Esophagus squamous epithelium (tissue), 5 donors: Measurements from ENCODE around the gene FKBP11. TPM values are rescaled to one million over a fixed set of nuclear protein-coding genes. Genes with fewer than 3 reads are reported as not detected.

Experiments used
- DNase-seq: peaks from one replicate; lab custom pipeline; 2025; lab: John Stamatoyannopoulos, UW
- H3K27ac ChIP-seq, 4 donors: fragments of 200-600 bp; sonication (generic); one replicate each; pipeline ENCODE4 v1.5.1; 2016 to 2019; ENCODE audit warnings: mild to moderate bottlenecking in 1 of 4
- H3K27me3 ChIP-seq, 4 donors: fragments of 200-600 bp; sonication (generic); 1 replicate in 3 of 4; 2 replicates in 1 of 4; pipeline versions ENCODE4 v1.5.1 to v1.6.0; 2017 to 2021; ENCODE audit warnings: antibody characterized with exemption in 1 of 4
- H3K36me3 ChIP-seq, 3 donors: fragments of 200-600 bp; sonication (generic); one replicate each; pipeline ENCODE4 v1.5.1; 2016 to 2019
- H3K4me1 ChIP-seq, 3 donors: fragments of 200-600 bp; sonication (generic); one replicate each; pipeline ENCODE4 v1.5.1; 2017 to 2019
- H3K4me3 ChIP-seq, 4 donors: fragments of 200-600 bp; sonication (generic); 1 replicate in 3 of 4; 2 replicates in 1 of 4; pipeline ENCODE4 v1.5.1; 2016 to 2019; ENCODE audit warnings: mild to moderate bottlenecking in 2 of 4, moderate library complexity in 1 of 4
- H3K9me3 ChIP-seq, 3 donors: fragments of 200-600 bp; sonication (generic); one replicate each; pipeline ENCODE4 v1.5.1; 2016 to 2019
- POLR2A ChIP-seq, 4 donors: fragments of 450-650 bp; IDR thresholded peaks; one replicate each; pipeline ENCODE4 v1.6.1; 2017; ENCODE audit warnings: antibody characterized with exemption in 4 of 4, mild to moderate bottlenecking in 4 of 4, moderate library complexity in 3 of 4
- WGBS, 2 donors: methylation state at CpG; one replicate each; pipeline ENCODE4 v1.1.5; 2018; 5-methylcytosine and 5-hydroxymethylcytosine counted together
- intact Hi-C: fragments of 100-400 bp; cut with DNase I; formaldehyde crosslinking; loops from one replicate; pipeline ENCODE4 v1.15.0; 2022
- total RNA-seq, 4 donors: library from RNA; depleted of rRNA; stranded (reverse); fragments of >200 nt; gene quantifications; one replicate each; pipeline ENCODE4 v1.1.0, GENCODE V29; 2016
- TF ChIP-seq, protein P1 (sequence below), 6 experiments: fragments of 450-650 bp in 4 of 6; fragments of 200-600 bp in 2 of 6; sonication (generic) in 2 of 6; IDR thresholded peaks; one replicate each; pipeline ENCODE4 v1.5.1; 2016 to 2019; ENCODE audit warnings: antibody characterized with exemption in 6 of 6, mild to moderate bottlenecking in 4 of 6, moderate library complexity in 4 of 6
- donor health status: DM: yes; HTN: yes; CAD: no.

The FKBP11 gene
- total RNA-seq, 4 donors from 2014 or later: 9.5 to 28.6 (median 11.8) TPM

DNA sequence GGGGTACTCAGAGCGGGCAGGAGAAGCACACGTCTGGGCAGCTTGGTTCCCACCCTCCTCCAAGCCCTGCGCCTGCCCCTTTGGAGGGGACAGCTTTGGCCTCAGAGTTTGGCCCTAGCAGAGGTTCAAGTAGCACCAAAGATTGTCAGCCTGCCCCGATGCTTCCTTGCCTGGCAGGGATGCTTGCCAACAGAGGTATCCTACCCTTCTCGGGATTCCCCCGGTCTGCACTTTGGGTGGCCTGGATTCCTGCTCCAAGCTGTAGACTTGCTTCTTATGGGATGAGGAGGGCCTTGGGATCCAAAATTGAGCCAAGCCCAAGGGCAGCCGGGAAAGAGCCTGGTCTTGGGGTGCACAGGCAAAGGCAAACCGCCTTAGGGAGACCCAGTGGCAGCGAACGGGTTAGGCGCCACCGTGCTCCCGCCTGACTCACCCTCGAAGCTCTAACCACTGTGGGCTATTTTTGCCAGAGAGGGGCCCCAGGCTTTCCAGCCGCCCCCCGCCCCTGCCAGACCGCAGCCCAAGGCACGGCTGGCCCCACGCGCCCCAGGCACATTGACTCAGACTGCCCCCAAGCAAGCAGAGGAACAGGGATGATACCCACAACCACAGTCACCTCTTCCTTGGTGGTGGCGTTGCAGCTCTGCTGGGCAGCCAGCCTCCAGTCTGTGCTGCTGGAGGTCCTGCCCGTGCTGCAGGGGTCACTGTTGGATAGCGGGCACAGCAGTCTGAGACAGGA, 47.1 kb upstream of the FKBP11 start:
- Histone ChIP-seq H3K9me3 (no peaks in the 10 kb centered on the region), H3K36me3 (no peaks in the 10 kb centered on the region), H3K4me3 (no peak overlapping the region), H3K27me3 (peaks cover 0 to 86% (median 22%) of the 10 kb centered on the region in 4 donors), H3K4me1 (peaks cover 26 to 51% (median 31%) of the 10 kb centered on the region in 3 donors), H3K27ac (no peak overlapping the region)
- WGBS, 2 donors: 3 to 10% methylated on average over 6 to 11 of the region's 23 CpGs
- DNase-seq: no peak
- TF ChIP-seq, protein P1, sequence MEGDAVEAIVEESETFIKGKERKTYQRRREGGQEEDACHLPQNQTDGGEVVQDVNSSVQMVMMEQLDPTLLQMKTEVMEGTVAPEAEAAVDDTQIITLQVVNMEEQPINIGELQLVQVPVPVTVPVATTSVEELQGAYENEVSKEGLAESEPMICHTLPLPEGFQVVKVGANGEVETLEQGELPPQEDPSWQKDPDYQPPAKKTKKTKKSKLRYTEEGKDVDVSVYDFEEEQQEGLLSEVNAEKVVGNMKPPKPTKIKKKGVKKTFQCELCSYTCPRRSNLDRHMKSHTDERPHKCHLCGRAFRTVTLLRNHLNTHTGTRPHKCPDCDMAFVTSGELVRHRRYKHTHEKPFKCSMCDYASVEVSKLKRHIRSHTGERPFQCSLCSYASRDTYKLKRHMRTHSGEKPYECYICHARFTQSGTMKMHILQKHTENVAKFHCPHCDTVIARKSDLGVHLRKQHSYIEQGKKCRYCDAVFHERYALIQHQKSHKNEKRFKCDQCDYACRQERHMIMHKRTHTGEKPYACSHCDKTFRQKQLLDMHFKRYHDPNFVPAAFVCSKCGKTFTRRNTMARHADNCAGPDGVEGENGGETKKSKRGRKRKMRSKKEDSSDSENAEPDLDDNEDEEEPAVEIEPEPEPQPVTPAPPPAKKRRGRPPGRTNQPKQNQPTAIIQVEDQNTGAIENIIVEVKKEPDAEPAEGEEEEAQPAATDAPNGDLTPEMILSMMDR (IDR thresholded peaks at IDR 0.05): no peak
- no peak for TF ChIP-seq POLR2A (IDR thresholded peaks at IDR 0.05)
- intact Hi-C loops: no loop called here

DNA sequence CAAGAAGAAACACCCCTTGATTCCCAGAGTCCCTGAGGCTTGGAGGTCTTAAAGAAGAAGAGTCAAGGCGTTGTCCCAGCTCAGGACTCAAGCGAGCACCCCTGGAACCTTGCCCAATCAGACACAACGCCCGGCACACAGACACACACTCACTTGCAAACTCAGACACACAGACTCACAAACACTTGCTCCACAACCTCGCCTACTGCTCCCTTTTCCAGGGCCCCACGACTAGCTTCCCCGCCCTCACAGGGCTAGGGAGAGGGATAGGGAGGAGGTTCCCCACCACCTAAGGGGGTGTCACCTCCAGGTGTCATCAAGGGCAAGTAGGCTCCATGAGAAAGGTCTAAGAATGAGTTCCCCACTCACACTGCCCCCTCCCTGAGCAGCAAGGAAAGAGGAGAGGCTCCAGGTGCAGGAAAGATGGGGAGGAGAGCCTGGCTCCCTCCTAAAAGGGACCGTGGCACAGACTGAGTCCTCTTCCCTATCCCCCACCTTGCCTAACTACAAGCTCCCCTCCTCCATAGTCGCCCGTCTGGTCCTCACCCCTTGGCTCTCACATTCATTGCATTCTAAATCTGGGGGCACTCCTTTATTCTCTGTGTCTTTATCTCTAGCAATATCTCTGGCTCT, 45.5 kb upstream of the FKBP11 start:
- H3K4me1 ChIP-seq: peaks cover 26 to 51% (median 31%) of the 10 kb centered on the region in 3 donors
- TF ChIP-seq, protein P1 (IDR thresholded peaks at IDR 0.05): no peak
- no peak for TF ChIP-seq POLR2A (IDR thresholded peaks at IDR 0.05)
- intact Hi-C loops: no loop called here
- DNase-seq: no peak
- no peak overlapping the region for H3K27ac ChIP-seq
- WGBS, 2 donors: 17 to 19% methylated on average over 8 of the region's 10 CpGs
- no peaks in the 10 kb centered on the region for H3K9me3 ChIP-seq
- peaks cover 0 to 70% (median 21%) of the 10 kb centered on the region in 4 donors for H3K27me3 ChIP-seq
- no peaks in the 10 kb centered on the region for H3K36me3 ChIP-seq
- H3K4me3 ChIP-seq: peak overlapping the region in 3 of 4 donors; percentile 38 to 63 (median 40)

DNA sequence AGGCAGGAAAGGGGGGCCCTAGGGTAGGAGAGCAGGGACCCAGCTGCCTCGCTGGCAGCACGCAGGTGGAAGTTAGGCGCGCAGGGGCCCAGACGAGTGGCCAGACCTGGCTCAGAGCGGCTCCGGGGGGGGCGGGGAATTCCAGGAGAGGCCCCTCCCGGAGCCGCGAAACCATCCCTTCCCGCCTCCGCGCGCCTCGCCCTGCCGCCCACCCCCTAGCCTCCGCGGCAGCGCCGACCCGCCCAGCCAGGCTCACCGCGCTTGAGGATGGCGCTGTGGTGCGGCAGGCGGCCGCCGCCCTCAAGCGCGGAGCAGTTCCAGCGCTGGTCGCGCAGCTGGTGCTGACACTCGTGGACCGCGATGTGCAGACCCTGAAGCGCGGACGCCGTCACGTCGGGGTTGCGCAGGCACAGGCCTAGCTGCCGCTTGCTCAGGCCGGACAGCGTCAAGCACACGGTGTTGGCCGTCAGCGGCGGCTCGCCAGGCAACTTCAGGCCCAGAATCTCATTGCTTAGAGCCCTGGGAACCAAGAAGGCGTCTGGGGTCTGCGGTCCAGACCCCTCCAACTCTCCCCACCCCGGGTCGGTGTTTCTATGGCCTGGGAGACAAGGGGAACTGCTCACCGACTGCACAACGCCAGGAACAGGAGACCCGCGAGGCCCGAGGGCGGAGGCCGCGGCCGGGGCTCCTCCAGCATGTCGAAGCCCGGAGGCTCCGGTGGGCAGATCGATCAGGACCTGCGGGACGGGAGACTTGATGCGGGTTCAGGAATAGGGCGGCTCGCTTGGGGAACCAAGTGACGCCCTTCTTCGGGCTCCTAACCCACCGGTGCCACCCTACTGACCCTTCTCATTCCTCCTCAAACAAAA, 44.8 kb upstream of the FKBP11 start:
- Histone ChIP-seq H3K9me3 (no peaks in the 10 kb centered on the region), H3K27ac (peak overlapping the region in 1 of 4 donors; percentile 14), H3K4me1 (peaks cover 26 to 51% (median 31%) of the 10 kb centered on the region in 3 donors), H3K4me3 (peak overlapping the region in 3 of 4 donors; percentile 20 to 63 (median 31)), H3K36me3 (no peaks in the 10 kb centered on the region), H3K27me3 (peaks cover 0 to 63% (median 21%) of the 10 kb centered on the region in 4 donors)
- WGBS, 2 donors: 28 to 35% methylated on average over 4 to 7 of the region's 77 CpGs
- TF ChIP-seq, protein P1 (IDR thresholded peaks at IDR 0.05): no peak
- TF ChIP-seq POLR2A (IDR thresholded peaks at IDR 0.05): no peak
- no peak for DNase-seq
- intact Hi-C loops: no loop called here

DNA sequence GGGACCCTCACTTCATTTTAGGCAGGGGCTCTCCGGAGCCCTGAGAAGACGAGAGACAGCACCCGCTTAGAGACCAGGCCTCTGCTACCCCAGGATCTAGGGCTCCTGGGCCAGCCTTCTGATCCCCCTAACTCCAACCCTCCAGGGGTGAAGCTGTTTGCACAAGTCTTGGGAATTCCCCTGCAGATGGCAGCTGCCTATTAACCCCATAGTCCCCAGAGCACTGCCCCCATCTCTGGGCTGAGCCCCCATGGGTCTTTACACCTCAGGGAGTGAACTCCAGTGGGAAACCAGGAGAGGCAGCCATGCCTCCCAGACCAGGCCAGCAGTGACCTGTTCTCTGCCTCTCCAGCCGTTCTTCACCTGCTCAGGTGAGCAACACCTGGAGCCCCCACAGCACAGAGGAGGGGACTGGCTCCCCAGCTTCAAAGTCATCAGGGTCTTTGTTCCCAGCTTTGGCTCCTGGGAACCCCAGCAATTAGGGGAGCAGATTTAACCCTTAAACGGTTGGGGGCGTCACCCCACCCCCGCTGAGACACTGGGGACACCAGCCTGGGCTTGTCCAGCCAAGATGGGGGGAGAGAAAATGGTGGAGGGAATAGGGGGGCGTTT, 44.0 kb upstream of the FKBP11 start:
- WGBS, 2 donors: 33% methylated on average over 4 of the region's 8 CpGs; no CpG with 5 or more reads in 1 of the 2 donors
- Histone ChIP-seq H3K27ac (no peak overlapping the region), H3K27me3 (peaks cover 0 to 55% (median 21%) of the 10 kb centered on the region in 4 donors), H3K4me1 (peaks cover 26 to 51% (median 31%) of the 10 kb centered on the region in 3 donors), H3K4me3 (peak overlapping the region in 1 of 4 donors; percentile 63), H3K9me3 (no peaks in the 10 kb centered on the region), H3K36me3 (no peaks in the 10 kb centered on the region)
- intact Hi-C loops: no loop called here
- no peak for DNase-seq
- TF ChIP-seq POLR2A (IDR thresholded peaks at IDR 0.05): no peak
- TF ChIP-seq, protein P1 (IDR thresholded peaks at IDR 0.05): no peak
